NCI-H2227 treated with DMSO at 0.1 percent for 48 hours (cell line): ENCODE measurements around the gene SGIP1.
"Not testable (repeated sequence)": the region's sequence is repeated elsewhere in the genome, so short reads cannot be mapped to it uniquely, and the experiment has no call there.

Experiments
- DNase-seq: peaks from one replicate; lab custom pipeline; 2025; lab: John Stamatoyannopoulos, UW

Gene SGIP1

GRCh38 chr1:66557157-66557556, 23.2 kb downstream of the SGIP1 start:
- DNase-seq = peak; percentile 80

DNA sequence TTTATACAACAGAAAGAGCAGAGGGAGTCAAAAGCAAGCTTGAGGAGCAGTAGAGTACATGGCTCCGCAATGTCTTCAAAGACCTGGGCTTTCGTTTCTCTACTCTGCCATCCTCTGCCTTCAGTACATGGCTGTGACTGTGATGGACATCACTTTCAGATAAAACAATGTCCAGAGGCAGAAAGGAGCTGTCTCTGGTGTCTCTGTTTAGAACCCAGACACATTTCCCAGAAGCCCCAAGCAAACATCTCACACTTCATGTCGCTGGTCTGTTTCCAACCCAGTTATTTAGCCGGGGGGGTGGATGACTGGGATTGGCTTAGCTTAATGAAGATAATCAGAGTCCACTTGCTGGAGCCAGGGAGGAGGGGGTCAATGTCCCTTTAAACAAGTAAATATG, 25.6 kb downstream of the SGIP1 start:
- DNase-seq = no peak

DNA sequence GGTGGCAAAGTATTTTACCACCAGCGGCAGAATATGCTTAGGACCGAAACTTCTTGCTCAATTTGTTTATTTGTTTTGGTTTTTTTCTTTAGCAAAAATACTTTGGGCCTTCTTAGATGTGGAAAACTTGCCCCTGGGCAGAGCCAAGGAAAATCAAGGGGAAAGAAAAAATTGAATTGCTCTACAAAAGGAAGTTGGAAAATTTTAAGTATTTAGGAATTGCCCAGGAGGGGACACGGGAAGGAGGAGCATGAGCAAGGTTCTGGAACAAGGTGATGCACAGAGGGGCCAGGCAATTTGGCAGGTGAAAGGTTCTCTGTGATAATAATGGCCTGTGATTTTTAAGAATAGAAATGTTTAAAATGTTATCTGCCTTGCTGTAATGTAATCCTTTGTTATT, 28.6 kb downstream of the SGIP1 start:
- DNase-seq = no peak

GRCh38 chr1:66563094-66563800, 29.3 kb downstream of the SGIP1 start:
- no peak for DNase-seq

GRCh38 chr1:66563941-66564630, 30.1 kb downstream of the SGIP1 start:
- no peak for DNase-seq

DNA sequence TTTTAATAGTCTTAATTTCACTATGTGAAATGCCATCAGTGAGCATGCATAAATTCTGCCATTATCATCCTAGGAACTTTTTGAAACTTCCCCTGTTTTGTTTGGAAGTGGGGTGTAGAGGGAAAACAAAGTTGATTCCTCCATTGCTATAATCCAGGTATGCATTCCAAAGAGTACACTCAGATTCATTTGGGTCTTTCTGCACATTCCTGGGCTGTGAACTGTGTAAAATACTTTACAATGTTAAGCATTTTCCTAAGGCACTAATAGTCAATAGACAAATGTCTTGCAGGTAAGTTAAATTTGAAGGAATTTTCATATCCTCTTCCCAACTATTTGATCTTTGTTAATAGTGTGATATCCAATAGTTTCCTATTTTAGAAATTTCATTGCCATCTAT, 36.2 kb downstream of the SGIP1 start:
- no peak for DNase-seq

- no peak for DNase-seq
Measured at GRCh38 chr1:66571789-66572188, 37.8 kb downstream of the SGIP1 start.

DNA sequence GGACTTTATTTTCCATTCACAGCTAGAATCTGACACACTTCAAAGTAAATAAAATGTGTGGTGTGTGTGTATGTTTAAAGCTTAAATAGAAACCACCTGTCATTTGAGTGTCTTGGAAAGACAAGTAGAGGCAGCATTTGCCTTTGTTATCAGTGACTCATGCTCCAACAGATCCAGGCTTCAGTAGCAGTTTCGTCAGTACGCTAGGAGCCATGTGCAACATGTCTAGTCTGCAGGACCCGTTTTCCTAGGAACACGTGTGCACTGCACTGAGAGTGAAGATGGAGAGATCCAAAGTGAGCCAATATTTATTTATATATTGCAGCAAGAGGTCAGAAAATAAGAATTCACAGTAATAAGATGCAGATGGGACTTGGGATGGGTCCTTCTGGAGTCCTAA, 41.8 kb downstream of the SGIP1 start:
- no peak for DNase-seq

DNA sequence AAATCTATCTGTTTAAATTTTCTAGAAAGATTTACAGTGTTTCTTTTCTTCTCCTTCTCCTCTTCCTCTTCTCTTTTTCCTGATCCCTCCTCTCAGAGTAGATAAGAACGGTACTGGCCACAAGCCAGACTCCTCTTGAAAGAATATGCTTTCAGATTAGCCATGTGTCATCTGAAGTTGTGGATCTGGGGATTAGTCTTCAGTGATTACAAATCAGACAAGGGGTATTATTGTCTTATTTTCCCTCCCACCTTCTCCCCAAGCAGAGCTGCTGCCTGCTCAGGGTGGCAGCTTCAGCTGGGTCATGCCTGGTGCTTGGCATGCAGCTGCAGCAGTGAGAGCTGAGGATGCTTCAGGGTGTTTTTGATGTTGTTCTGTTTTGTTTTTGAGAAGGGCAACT, 42.7 kb downstream of the SGIP1 start:
- no peak for DNase-seq

DNA sequence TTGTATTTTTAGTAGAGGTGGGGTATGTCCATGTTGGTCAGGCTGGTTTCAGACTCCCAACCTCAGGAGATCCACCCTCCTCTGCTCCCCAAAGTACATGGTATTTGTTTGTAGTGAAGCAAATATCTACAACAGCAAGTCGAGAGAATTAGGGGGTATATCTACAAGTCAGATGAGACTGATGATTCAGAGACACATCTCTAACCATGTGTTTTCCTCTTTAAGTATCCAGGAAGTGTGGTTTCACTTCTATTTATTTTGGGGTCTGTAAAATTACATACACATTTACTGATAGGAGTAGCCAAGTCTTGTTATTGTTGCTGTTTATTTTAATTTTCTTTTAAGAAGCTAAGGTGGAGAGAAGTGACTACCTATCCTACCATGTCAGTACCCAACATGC, 44.9 kb downstream of the SGIP1 start:
- DNase-seq = no peak

DNA sequence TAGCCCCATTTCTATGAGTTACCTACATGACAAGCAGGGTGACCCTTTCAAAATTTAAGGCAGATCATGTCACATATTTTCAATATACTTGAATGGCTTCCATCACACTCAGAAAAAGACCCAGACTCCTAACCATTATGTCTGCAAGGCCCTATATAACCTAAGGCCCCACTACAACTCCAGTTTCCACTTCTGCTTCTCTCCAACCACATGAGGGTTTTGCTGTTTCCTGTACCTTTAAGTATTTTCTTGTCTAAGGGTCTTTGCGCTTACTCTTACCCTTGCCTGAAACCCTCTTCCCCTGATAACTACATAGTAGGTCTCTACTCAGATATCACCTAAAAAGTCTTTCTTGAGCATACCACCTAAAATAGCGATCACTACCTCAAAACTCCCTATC, 46.1 kb downstream of the SGIP1 start:
- DNase-seq = no peak

DNA sequence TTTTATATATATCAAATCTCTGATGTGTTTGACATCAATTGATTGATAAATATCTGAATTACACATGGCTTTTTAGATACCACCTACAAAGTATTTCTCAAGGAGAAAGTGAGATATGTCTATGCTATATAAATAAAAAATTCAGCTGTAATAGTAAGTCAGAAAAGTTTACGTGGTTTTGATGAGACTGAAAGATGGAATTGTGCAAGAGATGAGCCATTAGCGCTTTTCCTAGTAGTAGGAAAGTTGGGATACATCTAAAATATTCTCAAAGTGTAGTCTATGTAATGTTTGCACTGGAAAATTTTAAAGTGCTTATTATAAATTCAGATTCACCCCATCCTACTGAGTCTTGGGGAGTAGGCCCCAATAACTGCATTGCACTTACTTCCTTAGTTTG, 49.1 kb downstream of the SGIP1 start:
- DNase-seq = no peak

DNA sequence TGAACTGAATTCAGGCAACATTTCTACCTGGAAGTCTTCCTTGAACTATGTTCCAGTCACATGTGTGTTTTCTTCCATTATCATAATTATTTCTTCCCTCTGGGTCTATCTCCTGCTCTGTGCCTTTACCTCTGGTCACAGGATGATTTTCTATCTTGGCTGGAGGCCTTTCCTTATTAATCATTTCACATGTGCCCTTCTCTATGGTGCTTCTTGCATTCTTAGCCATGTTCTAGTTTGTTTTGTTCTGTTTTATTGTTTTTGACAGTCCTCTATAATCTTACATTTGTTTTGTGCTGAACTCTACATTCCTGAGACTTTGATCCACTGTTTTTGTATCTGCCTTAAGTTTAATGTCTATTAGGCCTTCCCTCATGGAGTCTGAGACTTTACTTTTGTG, 51.0 kb downstream of the SGIP1 start:
- DNase-seq = no peak

DNA sequence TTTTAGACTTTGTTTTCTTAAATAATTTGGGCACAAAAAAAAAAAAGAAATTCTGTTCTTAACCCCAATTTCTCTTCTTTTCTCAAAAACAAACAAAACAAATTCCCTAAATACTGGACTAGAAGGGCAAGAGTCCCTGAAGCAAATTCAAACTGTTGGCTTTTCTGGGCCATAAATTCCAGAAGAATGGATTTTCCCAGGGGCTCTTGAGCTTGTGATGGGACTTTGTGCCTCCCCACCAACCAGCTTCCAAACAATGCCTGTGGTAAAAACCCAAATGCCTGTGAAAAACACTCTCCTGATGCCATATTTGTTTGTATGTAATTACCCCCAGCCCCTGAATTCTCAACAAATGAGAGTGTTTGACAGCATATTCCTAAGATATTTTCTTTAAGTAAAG, 55.4 kb downstream of the SGIP1 start:
- DNase-seq = no peak

- DNase-seq = not testable (repeated sequence)
Measured at GRCh38 chr1:66592106-66592507, 58.2 kb downstream of the SGIP1 start.

DNA sequence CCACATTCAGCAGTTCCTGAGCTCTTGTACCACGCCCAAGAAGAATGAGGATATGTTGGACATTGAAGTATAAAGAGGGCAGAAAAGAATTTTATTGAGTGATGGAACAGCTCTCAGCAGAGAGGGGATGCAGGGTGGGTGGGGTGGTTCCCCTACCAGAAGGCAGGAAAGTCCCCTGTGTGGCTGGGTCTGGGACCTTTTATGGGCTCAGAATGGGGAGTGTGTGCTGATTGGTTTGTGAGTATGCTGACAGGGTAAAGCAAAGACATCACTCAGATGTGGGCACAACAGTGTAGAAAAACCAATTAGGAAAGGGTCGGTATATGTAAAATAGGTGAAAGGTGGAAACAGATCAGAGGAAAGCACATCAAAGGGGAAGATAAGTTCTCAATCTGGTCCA, 62.2 kb downstream of the SGIP1 start:
- DNase-seq = no peak

DNA sequence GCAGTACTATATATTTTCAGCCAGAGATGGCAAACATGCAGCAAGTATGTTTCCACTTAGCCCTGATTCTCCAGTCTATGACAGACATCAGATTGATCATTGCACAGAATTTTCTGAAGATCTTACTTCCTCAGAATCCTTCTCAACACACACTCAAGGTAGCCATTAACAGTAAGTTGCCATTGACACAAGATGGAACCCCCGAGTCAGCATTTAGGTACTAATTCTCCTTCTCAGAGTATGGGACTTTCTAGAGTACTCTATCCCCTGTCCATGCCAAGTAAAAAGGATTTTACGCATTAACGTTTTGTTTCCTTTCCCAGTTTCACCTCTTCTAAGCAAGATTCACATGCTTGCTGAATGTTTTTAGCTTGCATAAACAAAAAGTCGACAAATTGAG, 63.5 kb downstream of the SGIP1 start:
- DNase-seq = no peak

GRCh38 chr1:66598670-66599069, 64.7 kb downstream of the SGIP1 start:
- no peak for DNase-seq

GRCh38 chr1:66599346-66599745, 65.4 kb downstream of the SGIP1 start:
- DNase-seq = no peak

GRCh38 chr1:66599899-66600737, 66.2 kb downstream of the SGIP1 start:
- no peak for DNase-seq

- no peak for DNase-seq
Measured at GRCh38 chr1:66605419-66605997, 71.6 kb downstream of the SGIP1 start.

- no peak for DNase-seq
Measured at GRCh38 chr1:66606362-66607065, 72.6 kb downstream of the SGIP1 start.
